H1 (cell line): ENCODE data around the gene HERC4. TPM values are rescaled to one million over a fixed set of nuclear protein-coding genes. Genes with fewer than 3 reads are reported as not detected.

Source experiments
- CTCF ChIA-PET: fragments of 300-600 bp; sonication (Branson Sonifier 250); formaldehyde crosslinking; loops from one replicate; lab custom pipeline; 2021; ENCODE audit not compliant: partially characterized antibody; lab: Charles Lee
- POLR2A ChIA-PET: fragments of 300-600 bp; sonication (Branson Sonifier 250); formaldehyde crosslinking; loops from one replicate; lab custom pipeline; 2021; ENCODE audit warnings: inconsistent platforms; ENCODE audit not compliant: partially characterized antibody; lab: Charles Lee
- DNase-seq, 2 experiments: peaks; one replicate each; pipeline versions ENCODE4 v3.0.0 to v3.0.0-alpha.2; 2010 to 2022; ENCODE audit warnings: low spot score in 2 of 2, low read depth in 1 of 2, mixed read lengths in 1 of 2
- FAIRE-seq: peaks from 2 replicates; lab custom pipeline; 2011; peaks lifted over from hg19 to GRCh38; lab: Jason Lieb, UNC
- H2AFZ ChIP-seq: 2 replicates; pipeline ENCODE4 v1.8.1; 2012; ENCODE audit warnings: low read length, inconsistent platforms
- H2AK5ac ChIP-seq: 2 replicates; pipeline ENCODE4 v1.6.1; 2013; ENCODE audit warnings: low read depth, low read length
- H2BK120ac ChIP-seq: replicated peaks from 2 replicates; pipeline ENCODE3; 2013; ENCODE audit warnings: low read depth, low read length, inconsistent platforms
- H2BK12ac ChIP-seq: 2 replicates; pipeline ENCODE4 v1.6.1; 2013; ENCODE audit warnings: low read depth, low read length
- H2BK15ac ChIP-seq: 2 replicates; pipeline ENCODE4 v1.6.1; 2013; ENCODE audit warnings: low read length
- H2BK20ac ChIP-seq: 2 replicates; pipeline ENCODE4 v1.6.1; 2013; ENCODE audit warnings: low read length
- H2BK5ac ChIP-seq: 2 replicates; pipeline ENCODE4 v1.6.1; 2013; ENCODE audit warnings: low read depth, low read length
- H3K14ac ChIP-seq: 2 replicates; pipeline ENCODE4 v1.6.1; 2013; ENCODE audit warnings: inconsistent platforms; ENCODE audit not compliant: insufficient read length
- H3K18ac ChIP-seq: 2 replicates; pipeline ENCODE4 v1.6.1; 2013; ENCODE audit warnings: low read length; ENCODE audit errors: extremely low read depth
- H3K23ac ChIP-seq: 2 replicates; pipeline ENCODE4 v1.6.1; 2013; ENCODE audit warnings: inconsistent platforms; ENCODE audit not compliant: insufficient read length
- H3K23me2 ChIP-seq: 2 replicates; pipeline ENCODE4 v1.6.1; 2013; ENCODE audit warnings: low read depth, low read length
- H3K27ac ChIP-seq: 2 replicates; pipeline ENCODE4 v1.6.1; 2011; ENCODE audit warnings: low read depth, low read length, inconsistent platforms
- H3K27me3 ChIP-seq, 4 experiments: replicated peaks in 1 of 4; 1 replicate in 1 of 4; 2 replicates in 3 of 4; pipeline versions ENCODE4 v1.6.1 to v1.8.1; 2011 to 2013; ENCODE audit warnings: low read length in 3 of 4, mild to moderate bottlenecking in 3 of 4, inconsistent platforms in 2 of 4, mixed read lengths in 2 of 4, moderate library complexity in 1 of 4; ENCODE audit not compliant: control insufficient read depth in 3 of 4, insufficient read depth in 3 of 4; ENCODE audit errors: extremely low read depth in 1 of 4
- H3K36me3 ChIP-seq, 4 experiments: 2 replicates each; pipeline versions ENCODE4 v1.6.1 to v1.8.1; 2011 to 2013; ENCODE audit warnings: mild to moderate bottlenecking in 4 of 4, low read length in 3 of 4, moderate library complexity in 2 of 4, control low read depth in 1 of 4, inconsistent platforms in 1 of 4; ENCODE audit not compliant: insufficient read depth in 4 of 4, control insufficient read depth in 2 of 4
- H3K4ac ChIP-seq: replicated peaks from 2 replicates; pipeline ENCODE3; 2013; ENCODE audit warnings: low read length, low read depth, mixed read lengths, inconsistent platforms; ENCODE audit not compliant: insufficient read length
- H3K4me1 ChIP-seq, 4 experiments: replicated peaks in 1 of 4; 1 replicate in 1 of 4; 2 replicates in 3 of 4; pipeline versions ENCODE4 v1.6.1 to v1.8.1; 2011 to 2013; ENCODE audit warnings: low read length in 3 of 4, inconsistent platforms in 2 of 4, mixed read lengths in 1 of 4; ENCODE audit not compliant: insufficient read depth in 4 of 4, control insufficient read depth in 3 of 4
- H3K4me2 ChIP-seq, 2 experiments: 2 replicates each; pipeline versions ENCODE4 v1.6.1 to v1.8.1; 2011 to 2013; ENCODE audit warnings: low read depth in 2 of 2, low read length in 2 of 2, control low read depth in 1 of 2, inconsistent platforms in 1 of 2, mild to moderate bottlenecking in 1 of 2; ENCODE audit not compliant: insufficient read depth in 1 of 2
- H3K4me3 ChIP-seq, 4 experiments: fragments of 200-600, 300-600 bp in 1 of 4; sonication (generic), shearing (Covaris generic), sonication (Bioruptor Twin) in 1 of 4; 2 replicates each; pipeline versions ENCODE4 v1.5.1 to v1.8.1; 2011 to 2016; ENCODE audit warnings: low read length in 4 of 4, low read depth in 3 of 4, control low read depth in 2 of 4, inconsistent platforms in 2 of 4, mild to moderate bottlenecking in 2 of 4, mixed read lengths in 1 of 4, moderate library complexity in 1 of 4; ENCODE audit not compliant: insufficient read depth in 2 of 4; ENCODE audit errors: extremely low read depth in 1 of 4
- H3K56ac ChIP-seq: replicated peaks from 2 replicates; pipeline ENCODE3; 2013; ENCODE audit warnings: low read depth, mild to moderate bottlenecking, mixed read lengths, low read length, inconsistent platforms; ENCODE audit not compliant: insufficient read length
- H3K79me1 ChIP-seq: 2 replicates; pipeline ENCODE4 v1.6.1; 2013; ENCODE audit warnings: low read depth, low read length, control low read depth
- H3K79me2 ChIP-seq, 2 experiments: 2 replicates each; pipeline versions ENCODE4 v1.6.1 to v1.8.1; 2012 to 2013; ENCODE audit warnings: low read length in 2 of 2, mild to moderate bottlenecking in 2 of 2, inconsistent platforms in 1 of 2; ENCODE audit not compliant: insufficient read depth in 2 of 2, control insufficient read depth in 1 of 2
- H3K9ac ChIP-seq, 4 experiments: replicated peaks in 1 of 4; 1 replicate in 1 of 4; 2 replicates in 3 of 4; pipeline versions ENCODE4 v1.6.1 to v1.8.1; 2011 to 2013; ENCODE audit warnings: low read depth in 3 of 4, low read length in 3 of 4, control low read depth in 2 of 4, mild to moderate bottlenecking in 2 of 4, moderate library complexity in 2 of 4, inconsistent platforms in 1 of 4; ENCODE audit errors: extremely low read depth in 1 of 4
- H3K9me3 ChIP-seq, 2 experiments: 2 replicates each; pipeline versions ENCODE4 v1.6.1 to v1.8.1; 2012 to 2013; ENCODE audit warnings: mild to moderate bottlenecking in 2 of 2, moderate library complexity in 2 of 2, control low read depth in 1 of 2, inconsistent platforms in 1 of 2, low read depth in 1 of 2, low read length in 1 of 2, mixed read lengths in 1 of 2; ENCODE audit not compliant: insufficient read depth in 2 of 2
- H4K20me1 ChIP-seq, 2 experiments: replicated peaks in 1 of 2; 2 replicates each; pipeline versions ENCODE3 to v1.8.1; 2011 to 2013; ENCODE audit warnings: inconsistent platforms in 2 of 2, low read length in 2 of 2, mild to moderate bottlenecking in 1 of 2; ENCODE audit not compliant: insufficient read depth in 2 of 2, control insufficient read depth in 1 of 2
- H4K5ac ChIP-seq: 2 replicates; pipeline ENCODE4 v1.6.1; 2013; ENCODE audit warnings: low read length, low read depth, mixed read lengths, inconsistent platforms; ENCODE audit not compliant: insufficient read length
- H4K8ac ChIP-seq: 2 replicates; pipeline ENCODE4 v1.8.0; 2013; ENCODE audit warnings: mild to moderate bottlenecking, moderate library complexity, low read length, inconsistent platforms; ENCODE audit not compliant: insufficient read depth; ENCODE audit errors: extremely low read depth
- H4K91ac ChIP-seq: replicated peaks from 2 replicates; pipeline ENCODE3; 2013; ENCODE audit warnings: low read length, mixed read lengths, inconsistent platforms; ENCODE audit not compliant: insufficient read length
- CEBPB ChIP-seq: IDR thresholded peaks from 2 replicates; pipeline ENCODE4 v1.6.1; 2012; ENCODE audit warnings: low read depth, low read length
- WGBS, 2 experiments: shearing (Covaris generic) in 1 of 2; methylation state at CpG; one replicate each; pipeline versions ENCODE4 v1.1.6 to v1.1.7; 2013 to 2015; ENCODE audit warnings: low lambda C conversion rate in 2 of 2, mixed read lengths in 2 of 2, inconsistent platforms in 1 of 2, low coverage in 1 of 2, missing lambda C conversion rate in 1 of 2; ENCODE audit not compliant: insufficient replicate concordance in 2 of 2, insufficient coverage in 1 of 2, insufficient read length in 1 of 2; ENCODE audit errors: extremely low coverage in 1 of 2, missing lambda C conversion rate in 1 of 2; 5-methylcytosine and 5-hydroxymethylcytosine counted together
- polyA plus RNA-seq, 7 experiments: library from polyadenylated mRNA; depleted of rRNA in 3 of 7; stranded (reverse) in 5 of 7; unstranded in 2 of 7; fragments of >200 nt in 5 of 7; fragments of 200-250 nt in 2 of 7; gene quantifications; 1 replicate in 5 of 7; 2 replicates in 1 of 7; 4 replicates in 1 of 7; pipeline versions ENCODE4 v1.2.1 to v1.2.3, GENCODE V29; 2011 to 2013; ENCODE audit warnings: missing spikeins in 2 of 7, mixed read lengths in 2 of 7
- total RNA-seq: library from RNA; stranded (reverse); fragmentation: NEBNext Ultra II Directional; extraction: Animal tissue kit (Norgen Biotek cat#: 25700); gene quantifications from 2 replicates; pipeline ENCODE4 v1.2.1, GENCODE V29; 2021
- TF ChIP-seq, protein P1 (sequence below): IDR thresholded peaks from 2 replicates; pipeline ENCODE4 v1.6.1; 2012; ENCODE audit warnings: inconsistent platforms

Gene HERC4
- total and polyA plus RNA-seq, 2 of the 8 experiments (the other 6 are each of a cell fraction or from before 2014, with no cell fraction given) = 7.5 to 44.0 TPM

- no peak overlapping the region for H4K5ac ChIP-seq
- no peak overlapping the region for H3K56ac ChIP-seq
- no peak overlapping the region for H2BK15ac ChIP-seq
- no peak overlapping the region for H3K4ac ChIP-seq
- no peaks in the 10 kb centered on the region for H3K4me1 ChIP-seq
- H2AK5ac ChIP-seq = no peak overlapping the region
- no peak for DNase-seq
- H3K9ac ChIP-seq = no peak overlapping the region
- no peak overlapping the region for H4K91ac ChIP-seq
- H3K23me2 ChIP-seq = no peaks in the 10 kb centered on the region
- H2AFZ ChIP-seq = no peak overlapping the region
- H4K20me1 ChIP-seq = no peaks in the 10 kb centered on the region
- no peaks in the 10 kb centered on the region for H3K27me3 ChIP-seq
- no peak overlapping the region for H3K23ac ChIP-seq
- no peak overlapping the region for H3K14ac ChIP-seq
- ChIA-PET POLR2A (interaction anchor here (0.6 to 1.3 kb wide), 7 partner anchors 9 to 285 kb away, joined by 3 to 6 read pairs (median 4); no protein-coding TSS in a partner anchor), CTCF (interaction anchor here (0.9 to 2.7 kb wide), 3 partner anchors 9 to 90 kb away, joined by 3 to 14 read pairs (median 4); no protein-coding TSS in a partner anchor)
- FAIRE-seq = no peak
- H3K4me2 ChIP-seq = no peak overlapping the region
- no peaks in the 10 kb centered on the region for H3K36me3 ChIP-seq
- H3K4me3 ChIP-seq = no peak overlapping the region
- H3K27ac ChIP-seq = no peak overlapping the region
- H4K8ac ChIP-seq = no peak overlapping the region
- H2BK20ac ChIP-seq = no peak overlapping the region
- TF ChIP-seq, protein P1, sequence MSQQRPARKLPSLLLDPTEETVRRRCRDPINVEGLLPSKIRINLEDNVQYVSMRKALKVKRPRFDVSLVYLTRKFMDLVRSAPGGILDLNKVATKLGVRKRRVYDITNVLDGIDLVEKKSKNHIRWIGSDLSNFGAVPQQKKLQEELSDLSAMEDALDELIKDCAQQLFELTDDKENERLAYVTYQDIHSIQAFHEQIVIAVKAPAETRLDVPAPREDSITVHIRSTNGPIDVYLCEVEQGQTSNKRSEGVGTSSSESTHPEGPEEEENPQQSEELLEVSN = no peak
- peak; percentile 65; the same call in 1 of the 2 replicates for TF ChIP-seq CEBPB
- no peaks in the 10 kb centered on the region for H3K79me1 ChIP-seq
- no peak overlapping the region for H3K18ac ChIP-seq
- 94% methylated on average over 7 of the region's 7 CpGs; no CpG with 5 or more reads in 1 of the 2 experiments for WGBS, 2 experiments
- no peak overlapping the region for H2BK5ac ChIP-seq
- no peak overlapping the region for H2BK120ac ChIP-seq
- H3K9me3 ChIP-seq = no peaks in the 10 kb centered on the region
- no peaks in the 10 kb centered on the region for H3K79me2 ChIP-seq
- H2BK12ac ChIP-seq = no peak overlapping the region
Measured at GRCh38 chr10:67878133-67878532, 196.9 kb downstream of the HERC4 start.
